ENCODE data around the gene MYLIP. TPM values are rescaled to one million over a fixed set of nuclear protein-coding genes. Genes with fewer than 3 reads are reported as not detected.

The MYLIP gene
- polyA plus RNA-seq, 3 donors, result 19.9 to 84.0 (median 28.0) TPM

- no peak overlapping the region for H2AFZ ChIP-seq (ENCODE audit: insufficient read depth, low read depth, low read length, poor library complexity, severe bottlenecking)
- no peaks in the 10 kb centered on the region for H3K9me3 ChIP-seq (replicated peaks in 1 of 2; ENCODE audit: control insufficient read depth in 1 of 2, insufficient read depth in 1 of 2, low read length in 2 of 2)
- H3K4me3 ChIP-seq (replicated peaks in 1 of 3; ENCODE audit: low read depth in 2 of 3, low read length in 3 of 3), result no peak overlapping the region
- 96% methylated on average over 7 of the region's 7 CpGs for WGBS (ENCODE audit: insufficient coverage)
- H3K4me2 ChIP-seq (replicated peaks; ENCODE audit: extremely low read depth, low read length, poor library complexity, severe bottlenecking), result no peak overlapping the region
- no peak for DNase-seq
- H3K4me3 Mint-ChIP-seq, result no peak overlapping the region
- peaks cover 28% of the 10 kb centered on the region for H3K4me1 Mint-ChIP-seq
- peaks cover 99% of the 10 kb centered on the region for H4K20me1 ChIP-seq (ENCODE audit: insufficient read depth, low read length)
- TF ChIP-seq CTCF (IDR thresholded peaks at IDR 0.05), result no peak
- peaks cover 0 to 3% (median 0%) of the 10 kb centered on the region in 7 donors for H3K9me3 Mint-ChIP-seq
- intact Hi-C loops (cut with micrococcal nuclease), result no loop called here
- no peaks in the 10 kb centered on the region for H3K27me3 Mint-ChIP-seq (ENCODE audit: low read depth in 3 of 3)
- peak overlapping the region in 2 of 7 donors; percentile 19 to 48 for H3K27ac Mint-ChIP-seq
- no peaks in the 10 kb centered on the region for H3K27me3 ChIP-seq (ENCODE audit: control insufficient read depth in 2 of 2, insufficient read depth in 2 of 2, low read length in 2 of 2)
- peaks cover 78 to 82% of the 10 kb centered on the region in 2 donors for H3K36me3 Mint-ChIP-seq
- H3K27ac ChIP-seq (ENCODE audit: low read depth in 1 of 2, low read length in 2 of 2), result no peak overlapping the region
- H3K36me3 ChIP-seq (replicated peaks in 1 of 2; ENCODE audit: control insufficient read depth in 1 of 2, insufficient read depth in 2 of 2, low read length in 2 of 2), result peaks cover 53 to 87% of the 10 kb centered on the region in 2 donors
- no peak overlapping the region for H3K9ac ChIP-seq (ENCODE audit: insufficient read depth, low read length, poor library complexity, severe bottlenecking)
- H3K4me1 ChIP-seq (ENCODE audit: control insufficient read depth in 1 of 2, insufficient read depth in 2 of 2, low read length in 2 of 2), result peaks cover 6 to 18% of the 10 kb centered on the region in 2 donors
- H3K79me2 ChIP-seq (ENCODE audit: insufficient read depth, low read length), result peaks cover 92% of the 10 kb centered on the region
These were observed 11.7 kb downstream of the MYLIP start for GRCh38 chr6:16140607-16141006.

- peaks cover 4 to 11% of the 10 kb centered on the region in 2 donors for H3K4me1 ChIP-seq (ENCODE audit: control insufficient read depth in 1 of 2, insufficient read depth in 2 of 2, low read length in 2 of 2)
- no peak overlapping the region for H3K4me2 ChIP-seq (replicated peaks; ENCODE audit: extremely low read depth, low read length, poor library complexity, severe bottlenecking)
- H3K4me3 Mint-ChIP-seq, result no peak overlapping the region
- H3K36me3 ChIP-seq (replicated peaks in 1 of 2; ENCODE audit: control insufficient read depth in 1 of 2, insufficient read depth in 2 of 2, low read length in 2 of 2), result peaks cover 62 to 90% of the 10 kb centered on the region in 2 donors
- peaks cover 100% of the 10 kb centered on the region for H4K20me1 ChIP-seq (ENCODE audit: insufficient read depth, low read length)
- no peak for TF ChIP-seq CTCF (IDR thresholded peaks at IDR 0.05)
- H3K9ac ChIP-seq (ENCODE audit: insufficient read depth, low read length, poor library complexity, severe bottlenecking), result no peak overlapping the region
- peak overlapping the region in 1 of 7 donors; percentile 36 for H3K27ac Mint-ChIP-seq
- intact Hi-C loops (cut with micrococcal nuclease), result no loop called here
- peaks cover 0 to 3% (median 0%) of the 10 kb centered on the region in 7 donors for H3K9me3 Mint-ChIP-seq
- H3K27me3 ChIP-seq (ENCODE audit: control insufficient read depth in 2 of 2, insufficient read depth in 2 of 2, low read length in 2 of 2), result no peaks in the 10 kb centered on the region
- DNase-seq, result no peak
- H2AFZ ChIP-seq (ENCODE audit: insufficient read depth, low read depth, low read length, poor library complexity, severe bottlenecking), result no peak overlapping the region
- peaks cover 80 to 85% of the 10 kb centered on the region in 2 donors for H3K36me3 Mint-ChIP-seq
- H3K4me3 ChIP-seq (replicated peaks in 1 of 3; ENCODE audit: low read depth in 2 of 3, low read length in 3 of 3), result no peak overlapping the region
- H3K27me3 Mint-ChIP-seq (ENCODE audit: low read depth in 3 of 3), result no peaks in the 10 kb centered on the region
- H3K9me3 ChIP-seq (replicated peaks in 1 of 2; ENCODE audit: control insufficient read depth in 1 of 2, insufficient read depth in 1 of 2, low read length in 2 of 2), result no peaks in the 10 kb centered on the region
- H3K4me1 Mint-ChIP-seq, result peaks cover 20% of the 10 kb centered on the region
- peaks cover 92% of the 10 kb centered on the region for H3K79me2 ChIP-seq (ENCODE audit: insufficient read depth, low read length)
- no peak overlapping the region for H3K27ac ChIP-seq (ENCODE audit: low read depth in 1 of 2, low read length in 2 of 2)
These were observed 12.6 kb downstream of the MYLIP start for GRCh38 chr6:16141514-16141913.
